Retina (tissue), 1 donor: ENCODE measurements around the gene RNASE8.
"Not testable (repeated sequence)": the region's sequence is repeated elsewhere in the genome, so short reads cannot be mapped to it uniquely, and the experiment has no call there.

Experiments used
- DNase-seq: peaks from one replicate; pipeline ENCODE4 v3.0.0-alpha.2; 2016

RNASE8 gene

DNA sequence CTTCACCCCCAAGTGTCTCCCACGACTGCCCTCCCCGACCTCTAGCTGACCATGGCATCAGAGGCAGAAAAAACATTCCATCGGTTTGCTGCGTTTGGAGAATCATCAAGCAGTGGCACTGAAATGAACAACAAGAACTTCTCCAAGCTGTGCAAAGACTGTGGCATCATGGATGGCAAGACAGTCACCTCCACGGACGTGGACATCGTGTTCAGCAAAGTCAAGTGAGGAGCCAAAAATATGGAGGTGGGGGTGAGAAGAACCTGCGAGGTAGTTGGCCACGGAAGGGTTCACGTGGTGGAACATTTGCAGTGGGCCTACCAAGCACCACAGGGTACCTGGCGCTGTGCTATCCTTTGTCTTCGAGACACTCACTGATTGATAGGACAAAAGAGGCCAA is 27.1 kb upstream of the RNASE8 start:
- no peak for DNase-seq

GRCh38 chr14:21032326-21033132 is 25.1 kb upstream of the RNASE8 start:
- no peak for DNase-seq

DNA sequence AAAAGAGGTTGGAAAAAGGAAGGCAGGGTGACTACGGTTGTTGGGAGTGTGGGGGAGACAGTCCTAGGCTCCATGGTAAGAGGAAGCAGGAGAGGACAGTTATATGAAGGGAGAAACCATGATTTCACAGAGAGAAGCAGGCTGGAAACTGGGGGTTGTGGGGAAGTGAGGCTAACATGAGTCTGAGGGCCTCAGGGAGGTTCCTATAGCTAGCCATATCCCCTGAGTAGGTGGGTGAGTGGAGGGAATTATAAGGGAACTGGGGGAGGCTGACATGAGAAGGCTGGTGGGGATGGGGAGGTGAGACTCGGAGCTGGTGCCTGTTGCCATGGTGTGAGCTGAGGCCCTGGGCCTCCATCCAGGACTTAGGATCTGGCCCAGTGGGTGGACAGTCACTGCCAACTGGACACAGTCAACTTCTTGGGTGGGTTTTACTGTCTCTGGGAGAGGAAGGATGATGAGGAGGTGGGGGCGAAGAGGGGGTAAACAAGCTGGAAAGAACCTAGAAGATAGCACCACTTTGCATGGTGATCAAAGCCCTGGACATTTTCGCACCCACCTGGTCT is 24.4 kb upstream of the RNASE8 start:
- no peak for DNase-seq

DNA sequence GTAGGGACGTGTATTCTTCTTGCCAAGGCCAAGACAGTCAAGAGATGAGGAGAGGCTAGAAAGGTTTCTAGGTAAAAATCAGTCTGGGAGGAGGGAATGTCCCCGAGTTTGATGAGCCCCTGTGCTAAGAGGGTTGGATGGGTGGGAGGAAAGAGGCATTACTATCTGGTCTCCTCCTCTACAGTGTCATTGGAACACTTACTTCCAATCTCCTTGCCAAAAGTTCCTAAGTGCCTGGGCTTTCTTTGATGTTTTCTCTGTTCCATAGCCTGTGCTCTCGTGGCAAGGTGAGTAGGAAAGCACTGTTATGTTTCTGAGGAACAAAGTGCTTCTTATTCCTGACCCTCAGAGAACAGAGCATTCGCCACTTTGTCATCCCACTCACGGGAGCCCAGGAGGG is 22.9 kb upstream of the RNASE8 start, which contains the start of gene RNASE13:
Gene RNASE13 (minus strand): TSS at position 101 of the 400 bp plus-strand sequence. CDS start 519 bp downstream, outside the sequence.
- no peak for DNase-seq

DNA sequence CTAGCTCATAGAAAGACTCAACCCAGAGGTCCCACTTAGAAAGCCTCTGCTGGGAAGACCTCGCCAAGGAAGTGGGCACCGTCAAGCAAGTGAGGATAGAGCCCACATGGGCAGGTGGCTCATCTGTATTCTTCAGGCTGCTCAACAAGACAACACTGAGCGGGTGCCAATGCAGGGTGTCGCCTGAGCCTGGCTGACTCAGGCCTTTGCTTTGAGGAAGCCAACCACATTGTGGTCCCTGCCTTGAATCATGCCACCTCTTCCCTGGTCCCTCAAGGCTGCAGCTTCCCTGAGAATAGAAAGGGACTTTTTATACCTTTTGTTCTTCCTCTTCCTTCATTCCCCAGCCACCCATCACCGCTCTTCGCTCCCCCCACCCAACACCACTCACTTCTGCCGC is 20.9 kb upstream of the RNASE8 start:
- DNase-seq: no peak

GRCh38 chr14:21037156-21037555 is 20.5 kb upstream of the RNASE8 start:
- no peak for DNase-seq

- peak; percentile 58 for DNase-seq
Observed at GRCh38 chr14:21038441-21039422, 18.9 kb upstream of the RNASE8 start.

DNA sequence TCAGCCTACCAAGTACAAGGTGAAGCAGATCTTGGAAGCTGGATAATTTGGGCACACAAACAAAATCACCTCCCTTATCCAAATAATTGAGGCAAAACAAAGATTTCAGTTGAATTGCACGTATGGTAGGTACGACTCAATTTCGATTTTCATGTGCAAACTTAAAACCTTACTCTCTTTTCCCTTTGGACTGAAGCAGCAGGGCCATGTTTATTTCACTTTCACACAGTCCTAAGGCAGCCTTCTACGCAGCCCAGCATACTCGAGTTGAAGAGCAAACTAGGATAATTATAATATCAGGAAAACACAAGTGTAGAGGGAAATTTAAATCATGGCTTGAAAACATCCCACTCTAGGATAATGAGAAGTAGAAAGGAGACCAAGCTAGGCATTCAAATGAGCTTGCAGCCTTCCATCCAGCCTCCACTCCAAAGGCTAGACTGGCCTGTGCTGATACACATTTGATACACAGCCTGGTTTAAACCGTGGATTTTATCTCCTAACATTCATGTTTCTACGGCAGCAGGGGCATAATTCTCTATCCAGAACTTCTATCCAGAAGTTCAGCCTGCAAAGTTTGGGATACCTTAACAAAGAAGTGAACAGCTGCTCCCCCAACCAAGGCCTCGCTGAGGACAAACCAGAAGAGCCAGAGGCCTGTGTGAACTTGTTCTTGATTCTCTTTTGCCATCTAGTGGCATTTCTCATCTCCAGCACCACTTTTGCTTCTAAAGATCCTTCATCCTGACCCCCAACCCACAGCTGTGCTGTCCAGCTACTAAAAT is 17.8 kb upstream of the RNASE8 start:
- peak; percentile 75 for DNase-seq

DNA sequence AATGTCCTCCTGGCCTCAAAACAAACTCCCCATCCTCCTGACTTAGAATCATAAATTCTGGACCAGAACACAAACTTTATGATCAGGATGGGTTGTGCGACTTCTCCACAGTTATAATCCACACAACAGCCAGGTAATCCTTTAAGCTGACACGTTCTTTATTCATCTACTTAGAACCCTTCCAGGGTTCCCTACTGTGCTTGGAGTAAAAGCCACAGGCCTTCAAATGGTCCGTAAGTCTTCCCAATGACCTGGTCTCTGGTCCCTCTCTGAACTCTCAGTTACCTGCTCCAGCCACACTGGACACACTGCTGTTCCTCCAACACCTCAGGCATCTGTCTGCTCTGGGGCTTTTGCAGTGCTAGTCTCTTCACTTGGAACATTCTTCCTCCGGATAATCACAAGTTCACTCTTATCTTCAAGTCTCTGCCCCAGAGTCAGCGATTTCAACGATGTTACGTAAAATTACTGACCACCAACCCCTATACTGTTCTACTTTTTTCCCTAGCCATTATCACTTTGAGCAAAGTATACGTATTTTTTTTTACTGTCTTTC is 17.2 kb upstream of the RNASE8 start:
- no peak for DNase-seq

DNA sequence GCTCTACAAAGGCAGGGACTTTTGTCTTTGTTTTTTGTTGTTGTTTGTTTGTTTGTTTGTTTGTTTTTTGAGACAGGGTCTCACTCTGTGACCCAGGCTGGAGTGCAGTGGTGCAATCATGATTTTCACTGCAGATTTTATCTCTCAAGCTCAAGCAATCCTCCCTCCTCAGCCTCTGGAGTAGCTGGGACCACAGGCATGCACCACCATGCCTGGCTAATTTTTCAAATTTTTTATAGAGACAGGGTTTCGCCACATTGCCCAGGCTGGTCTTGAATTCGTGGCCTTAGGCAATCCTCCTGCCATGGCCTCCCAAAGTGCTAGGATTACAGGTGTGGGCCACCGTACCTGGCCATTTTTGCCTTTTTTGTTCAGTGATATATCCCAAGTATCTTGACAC is 16.7 kb upstream of the RNASE8 start:
- DNase-seq: not testable (repeated sequence)

DNA sequence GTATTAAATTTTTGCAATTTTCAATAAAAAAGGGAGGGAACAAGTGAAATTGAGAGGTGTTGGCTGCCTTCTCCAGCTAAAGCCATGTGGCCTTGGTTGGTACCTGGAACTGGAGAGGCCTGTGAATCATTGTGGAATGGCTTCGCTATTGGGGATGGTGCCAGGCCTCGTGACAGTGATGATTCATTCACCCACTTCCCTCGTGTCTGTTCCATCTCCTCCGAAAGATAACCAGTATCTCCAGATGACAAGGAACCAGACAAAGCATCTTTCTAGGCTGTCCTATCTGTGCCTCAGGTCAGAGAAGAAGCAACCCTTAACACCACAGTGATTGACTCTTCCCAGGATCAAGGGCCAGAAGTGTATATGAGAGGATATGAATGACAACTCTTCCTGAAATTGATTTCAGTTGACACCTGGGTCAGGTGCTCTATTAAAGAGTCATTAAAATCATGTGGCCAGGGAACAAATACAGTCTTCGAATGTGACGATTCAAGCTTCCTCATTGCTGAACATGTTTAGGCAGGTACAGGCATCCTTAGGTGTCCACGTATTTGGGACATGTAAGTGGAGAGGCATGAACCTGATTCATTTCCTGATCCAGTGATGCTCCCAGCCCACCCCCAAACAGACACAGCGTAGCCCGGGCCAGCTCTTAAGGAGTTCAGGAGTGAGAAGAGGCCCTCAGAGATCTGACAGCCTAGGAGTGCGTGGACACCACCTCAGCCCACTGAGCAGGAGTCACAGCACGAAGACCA is 15.8 kb upstream of the RNASE8 start, which contains the start of gene RNASE7:
Gene RNASE7 (plus strand): TSS at position 687 of the 758 bp plus-strand sequence. CDS start 631 bp downstream, outside the sequence.
- DNase-seq: no peak

DNA sequence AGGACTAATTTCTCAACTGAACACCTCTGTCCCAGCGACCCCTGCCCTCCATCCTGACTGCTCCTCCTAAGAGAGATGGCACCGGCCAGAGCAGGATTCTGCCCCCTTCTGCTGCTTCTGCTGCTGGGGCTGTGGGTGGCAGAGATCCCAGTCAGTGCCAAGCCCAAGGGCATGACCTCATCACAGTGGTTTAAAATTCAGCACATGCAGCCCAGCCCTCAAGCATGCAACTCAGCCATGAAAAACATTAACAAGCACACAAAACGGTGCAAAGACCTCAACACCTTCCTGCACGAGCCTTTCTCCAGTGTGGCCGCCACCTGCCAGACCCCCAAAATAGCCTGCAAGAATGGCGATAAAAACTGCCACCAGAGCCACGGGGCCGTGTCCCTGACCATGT is 14.7 kb upstream of the RNASE8 start:
- no peak for DNase-seq

- DNase-seq: no peak
Observed at GRCh38 chr14:21043387-21043973, 14.1 kb upstream of the RNASE8 start.

- DNase-seq: no peak
Observed at GRCh38 chr14:21043974-21044618, 13.5 kb upstream of the RNASE8 start.

- DNase-seq: no peak
Observed at GRCh38 chr14:21047378-21047781, 10.2 kb upstream of the RNASE8 start.

GRCh38 chr14:21048638-21049037 is 9.0 kb upstream of the RNASE8 start:
- no peak for DNase-seq

GRCh38 chr14:21049271-21049673 is 8.3 kb upstream of the RNASE8 start:
- DNase-seq: no peak

- no peak for DNase-seq
Observed at GRCh38 chr14:21050597-21050996, 7.0 kb upstream of the RNASE8 start.

GRCh38 chr14:21053184-21054122 is 4.2 kb upstream of the RNASE8 start:
- no peak for DNase-seq
